Adrenal gland (tissue), 12 donors: ENCODE data around the gene BCL2L15. TPM values are rescaled to one million over a fixed set of nuclear protein-coding genes. Genes with fewer than 3 reads are reported as not detected.

Source experiments
- DNase-seq, 7 donors: peaks; one replicate each; pipeline ENCODE4 v3.0.0-alpha.2; 2019 to 2020
- H3K27ac ChIP-seq, 5 donors: fragments of 200-600 bp; sonication (generic) in 4 of 5; 1 replicate in 3 of 5; 2 replicates in 2 of 5; pipeline versions ENCODE4 v1.5.1 to v1.8.0; 2016 to 2020; ENCODE audit warnings: mild to moderate bottlenecking in 1 of 5
- H3K27me3 ChIP-seq: fragments of 200-600 bp; 2 replicates; pipeline ENCODE4 v1.8.0; 2021
- H3K36me3 ChIP-seq, 2 donors: fragments of 200-600 bp; replicated peaks in 1 of 2; 1 replicate in 1 of 2; 2 replicates in 1 of 2; pipeline versions ENCODE4 v1.5.1 to v1.8.0; 2018 to 2022
- H3K4me1 ChIP-seq, 2 donors: fragments of 200-600 bp; replicated peaks in 1 of 2; 1 replicate in 1 of 2; 2 replicates in 1 of 2; pipeline versions ENCODE4 v1.5.1 to v1.8.0; 2018 to 2021
- H3K4me3 ChIP-seq, 4 donors: fragments of 200-600 bp; sonication (generic) in 3 of 4; one replicate each; pipeline ENCODE4 v1.5.1; 2016 to 2018
- H3K9me3 ChIP-seq, 3 donors: fragments of 200-600 bp; sonication (generic) in 1 of 3; replicated peaks in 1 of 3; 1 replicate in 2 of 3; 2 replicates in 1 of 3; pipeline versions ENCODE4 v1.5.1 to v1.8.0; 2016 to 2021
- POLR2A ChIP-seq, 2 donors: fragments of 450-650 bp; IDR thresholded peaks; one replicate each; pipeline ENCODE4 v1.6.1; 2017; ENCODE audit warnings: antibody characterized with exemption in 2 of 2, mild to moderate bottlenecking in 2 of 2, moderate library complexity in 1 of 2
- WGBS, 4 donors: extraction: QIAGEN DNeasy Blood & Tissue Kit in 2 of 4; methylation state at CpG; one replicate each; pipeline versions ENCODE4 v1.1.5 to v1.1.7; 2013 to 2017; 5-methylcytosine and 5-hydroxymethylcytosine counted together
- intact Hi-C, 2 donors: fragments of 100-400 bp; cut with DNase I; formaldehyde crosslinking; loops; one replicate each; pipeline versions ENCODE4 v1.14.1 to v1.15.0; 2022 to 2023
- polyA plus RNA-seq, 3 donors: library from polyadenylated mRNA; stranded (reverse); fragments of 200-250 nt in 2 of 3; fragments of 350-450 nt in 1 of 3; fragmentation: Illumina TruSeq in 1 of 3; extraction: RNeasy Lipid Tissue Mini Kit (QIAGEN cat#74804) in 1 of 3; gene quantifications; one replicate each; pipeline ENCODE4 v1.2.3, GENCODE V29; 2013 to 2014
- total RNA-seq, 9 donors: library from RNA; depleted of rRNA in 4 of 9; stranded (reverse); fragments of >200 nt in 4 of 9; fragments of 120-200 nt in 1 of 9; fragmentation: NEBNext Ultra II Directional in 1 of 9; extraction: Animal tissue kit (Norgen Biotek cat#: 25700) in 1 of 9; gene quantifications; one replicate each; pipeline versions ENCODE4 v1.1.0 to v1.2.4, GENCODE V29; 2013 to 2023
- TF ChIP-seq, protein P1 (sequence below), 6 experiments: fragments of 450-650 bp in 4 of 6; fragments of 200-600 bp in 2 of 6; sonication (generic) in 1 of 6; IDR thresholded peaks; 1 replicate in 5 of 6; 2 replicates in 1 of 6; pipeline versions ENCODE4 v1.5.1 to v1.8.0; 2016 to 2021; ENCODE audit warnings: antibody characterized with exemption in 6 of 6, mild to moderate bottlenecking in 2 of 6, moderate library complexity in 1 of 6
- donor health status: healthy with polysubstance abuse.
- donor health status: Bipolar disorder and iron deficiency.
- donor health status: DM: yes; HTN: yes; CAD: no.
- donor health status: DM: no; HTN: no; CAD: no.
- donor health status: DM: no; HTN: no; CAD: no.
- donor health status: DM: yes; HTN: yes; CAD: no.

BCL2L15 gene
- total and polyA plus RNA-seq, 12 donors, result 0.07 to 1.3 (median 0.30) TPM; not detected in 2

- H3K27me3 ChIP-seq, result no peaks in the 10 kb centered on the region
- DNase-seq, result no peak
- 56 to 61% (median 60%) methylated on average over 3 of the region's 3 CpGs for WGBS, 4 donors
- H3K36me3 ChIP-seq, result no peaks in the 10 kb centered on the region
- H3K4me1 ChIP-seq, result no peaks in the 10 kb centered on the region
- peak overlapping the region in 1 of 5 donors; percentile 31 for H3K27ac ChIP-seq
- H3K9me3 ChIP-seq, result no peaks in the 10 kb centered on the region
- no peak for TF ChIP-seq POLR2A (IDR thresholded peaks at IDR 0.05)
- TF ChIP-seq, protein P1, sequence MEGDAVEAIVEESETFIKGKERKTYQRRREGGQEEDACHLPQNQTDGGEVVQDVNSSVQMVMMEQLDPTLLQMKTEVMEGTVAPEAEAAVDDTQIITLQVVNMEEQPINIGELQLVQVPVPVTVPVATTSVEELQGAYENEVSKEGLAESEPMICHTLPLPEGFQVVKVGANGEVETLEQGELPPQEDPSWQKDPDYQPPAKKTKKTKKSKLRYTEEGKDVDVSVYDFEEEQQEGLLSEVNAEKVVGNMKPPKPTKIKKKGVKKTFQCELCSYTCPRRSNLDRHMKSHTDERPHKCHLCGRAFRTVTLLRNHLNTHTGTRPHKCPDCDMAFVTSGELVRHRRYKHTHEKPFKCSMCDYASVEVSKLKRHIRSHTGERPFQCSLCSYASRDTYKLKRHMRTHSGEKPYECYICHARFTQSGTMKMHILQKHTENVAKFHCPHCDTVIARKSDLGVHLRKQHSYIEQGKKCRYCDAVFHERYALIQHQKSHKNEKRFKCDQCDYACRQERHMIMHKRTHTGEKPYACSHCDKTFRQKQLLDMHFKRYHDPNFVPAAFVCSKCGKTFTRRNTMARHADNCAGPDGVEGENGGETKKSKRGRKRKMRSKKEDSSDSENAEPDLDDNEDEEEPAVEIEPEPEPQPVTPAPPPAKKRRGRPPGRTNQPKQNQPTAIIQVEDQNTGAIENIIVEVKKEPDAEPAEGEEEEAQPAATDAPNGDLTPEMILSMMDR (IDR thresholded peaks at IDR 0.05), result no peak
- H3K4me3 ChIP-seq, result no peak overlapping the region
- intact Hi-C loops, result no loop called here
Observed at GRCh38 chr1:113860891-113861290, 26.5 kb downstream of the BCL2L15 start.

GRCh38 chr1:113859478-113860175 is 27.8 kb downstream of the BCL2L15 start:
- no peak for TF ChIP-seq POLR2A (IDR thresholded peaks at IDR 0.05)
- TF ChIP-seq, protein P1 (IDR thresholded peaks at IDR 0.05), result no peak
- no peak for DNase-seq
- 59 to 68% (median 64%) methylated on average over 3 of the region's 3 CpGs for WGBS, 4 donors
- H3K4me3 ChIP-seq, result peak overlapping the region in 1 of 4 donors; percentile 5
- intact Hi-C loops, result no loop called here
- H3K36me3 ChIP-seq, result no peaks in the 10 kb centered on the region
- no peaks in the 10 kb centered on the region for H3K27me3 ChIP-seq
- H3K9me3 ChIP-seq, result no peaks in the 10 kb centered on the region
- H3K4me1 ChIP-seq, result no peaks in the 10 kb centered on the region
- H3K27ac ChIP-seq, result peak overlapping the region in 1 of 5 donors; percentile 15

- no peak overlapping the region for H3K27ac ChIP-seq
- no peaks in the 10 kb centered on the region for H3K36me3 ChIP-seq
- H3K9me3 ChIP-seq, result no peaks in the 10 kb centered on the region
- H3K27me3 ChIP-seq, result no peaks in the 10 kb centered on the region
- 78 to 85% (median 81%) methylated on average over 1 of the region's 1 CpG for WGBS, 4 donors
- no peak overlapping the region for H3K4me3 ChIP-seq
- H3K4me1 ChIP-seq, result no peaks in the 10 kb centered on the region
- TF ChIP-seq, protein P1 (IDR thresholded peaks at IDR 0.05), result no peak
- TF ChIP-seq POLR2A (IDR thresholded peaks at IDR 0.05), result no peak
- no peak for DNase-seq
- intact Hi-C loops, result no loop called here
Observed at GRCh38 chr1:113858982-113859381, 28.4 kb downstream of the BCL2L15 start.

DNA sequence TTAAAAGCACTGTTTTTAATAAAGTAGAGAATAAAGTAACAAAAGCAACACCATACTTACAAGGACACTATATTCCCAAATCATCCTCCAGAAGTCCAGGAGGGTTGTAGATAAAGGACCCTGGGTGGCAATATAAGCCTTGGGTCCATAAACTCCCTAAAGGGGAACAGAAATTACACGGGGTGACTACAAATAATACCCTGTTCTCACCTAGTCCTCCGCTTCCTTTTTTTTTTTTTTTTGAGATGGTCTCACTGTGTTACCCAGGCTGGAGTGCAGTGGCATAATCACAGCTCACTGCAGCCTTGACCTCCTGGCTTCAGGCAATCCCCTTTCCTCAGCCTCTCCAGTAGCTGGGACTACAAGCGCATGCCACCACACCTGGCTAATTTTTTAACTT is 29.0 kb downstream of the BCL2L15 start:
- Histone ChIP-seq H3K36me3 (no peaks in the 10 kb centered on the region), H3K27ac (no peak overlapping the region), H3K4me1 (no peaks in the 10 kb centered on the region), H3K27me3 (no peaks in the 10 kb centered on the region), H3K4me3 (no peak overlapping the region), H3K9me3 (no peaks in the 10 kb centered on the region)
- TF ChIP-seq, protein P1 (IDR thresholded peaks at IDR 0.05), result no peak
- no peak for TF ChIP-seq POLR2A (IDR thresholded peaks at IDR 0.05)
- 71 to 82% (median 81%) methylated on average over 3 of the region's 3 CpGs for WGBS, 4 donors
- DNase-seq, result no peak
- intact Hi-C loops, result no loop called here
